HS-27A (cell line): ENCODE results near the gene ADCY5.

Experiments used
- DNase-seq: peaks from one replicate; pipeline ENCODE4 v3.0.0-alpha.2; 2012; ENCODE audit warnings: low read depth, missing footprints

ADCY5 gene

DNA sequence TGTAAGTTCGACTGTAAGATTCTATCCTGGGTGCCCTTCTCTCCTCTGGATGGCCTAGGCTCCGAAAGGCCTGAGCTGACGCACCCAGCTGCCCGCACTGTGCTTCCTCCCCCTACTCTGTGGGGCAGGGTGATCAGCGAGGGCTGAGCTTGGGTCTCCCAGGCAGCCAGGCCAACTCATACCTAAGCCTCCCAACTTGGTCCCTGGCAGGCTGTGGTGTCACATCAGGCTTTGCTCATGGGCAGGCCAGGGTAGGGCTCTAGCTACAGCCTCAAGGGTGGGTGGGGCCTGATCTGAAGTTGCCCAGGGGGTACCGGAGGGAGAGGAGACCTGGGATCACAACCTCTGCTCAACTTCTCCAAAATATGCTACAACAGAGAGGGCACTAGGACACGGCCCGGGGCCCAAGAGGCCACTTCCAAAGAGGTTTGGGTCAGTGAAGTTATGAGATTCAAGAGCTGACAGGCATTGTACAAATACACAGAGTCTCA lies 123.1 kb downstream of the ADCY5 start:
- DNase-seq, result no peak

GRCh38 chr3:123324880-123325765 lies 123.8 kb downstream of the ADCY5 start:
- no peak for DNase-seq

DNA sequence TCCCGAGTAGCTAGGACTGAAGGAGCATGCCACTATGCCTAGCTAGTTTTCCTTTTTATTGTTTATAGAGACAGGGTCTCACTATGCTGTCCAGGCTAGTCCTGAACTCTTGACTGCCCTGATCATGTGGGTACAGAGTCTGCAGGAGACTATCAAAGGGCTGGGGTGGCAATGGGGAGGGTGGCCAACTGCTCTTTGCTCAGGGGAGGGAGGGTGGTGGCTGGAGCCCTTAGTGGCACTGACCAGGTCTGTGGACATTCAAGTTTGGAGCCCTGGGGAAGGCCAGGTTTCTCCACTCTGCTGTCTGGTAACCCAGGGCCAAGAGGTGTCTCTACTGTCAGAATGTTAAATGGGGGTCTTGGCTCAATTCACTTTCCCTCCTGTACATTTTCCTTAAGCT lies 125.1 kb downstream of the ADCY5 start:
- DNase-seq, result no peak

DNA sequence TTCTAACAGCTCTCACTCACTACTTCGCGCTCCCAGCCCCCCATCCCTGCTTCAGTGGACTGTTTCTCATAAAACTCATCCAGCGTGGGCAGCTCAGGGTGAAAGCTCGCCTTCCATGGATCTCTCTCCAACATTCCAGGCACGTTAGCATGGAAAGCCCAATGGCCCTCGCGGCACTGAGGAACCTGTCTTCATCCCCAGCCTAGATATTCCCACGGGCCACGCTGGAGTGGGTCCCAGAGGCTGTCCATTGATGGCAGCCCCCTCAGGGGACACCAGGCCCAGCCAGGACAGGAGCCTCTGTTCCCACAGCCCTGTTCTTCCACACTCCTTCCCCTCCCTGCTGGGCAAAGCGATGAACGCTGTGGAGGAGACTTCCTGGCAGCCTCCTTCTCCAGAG lies 126.0 kb downstream of the ADCY5 start:
- DNase-seq, result no peak

- no peak for DNase-seq
These were observed 127.1 kb downstream of the ADCY5 start for GRCh38 chr3:123321806-123322205.

DNA sequence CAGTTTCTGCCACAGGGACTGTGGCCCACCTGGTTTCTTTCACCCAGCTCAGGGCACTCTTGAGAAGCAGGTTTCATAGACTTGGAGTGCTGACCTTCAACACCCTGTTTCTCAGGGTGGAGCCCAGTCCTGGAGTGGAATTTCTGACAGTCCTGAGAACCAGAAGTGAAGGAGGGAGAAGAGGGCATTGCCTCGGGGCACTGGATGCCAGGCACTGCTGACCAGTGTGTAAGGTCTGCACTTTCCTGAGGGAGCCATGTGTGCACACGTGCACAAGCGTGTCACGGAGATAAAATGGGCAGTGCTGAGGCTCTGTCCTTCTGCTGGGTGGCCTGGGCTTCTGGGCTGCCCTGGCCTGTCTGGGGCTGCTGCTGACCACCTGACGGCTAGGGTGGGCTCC lies 128.7 kb downstream of the ADCY5 start:
- DNase-seq, result no peak

DNA sequence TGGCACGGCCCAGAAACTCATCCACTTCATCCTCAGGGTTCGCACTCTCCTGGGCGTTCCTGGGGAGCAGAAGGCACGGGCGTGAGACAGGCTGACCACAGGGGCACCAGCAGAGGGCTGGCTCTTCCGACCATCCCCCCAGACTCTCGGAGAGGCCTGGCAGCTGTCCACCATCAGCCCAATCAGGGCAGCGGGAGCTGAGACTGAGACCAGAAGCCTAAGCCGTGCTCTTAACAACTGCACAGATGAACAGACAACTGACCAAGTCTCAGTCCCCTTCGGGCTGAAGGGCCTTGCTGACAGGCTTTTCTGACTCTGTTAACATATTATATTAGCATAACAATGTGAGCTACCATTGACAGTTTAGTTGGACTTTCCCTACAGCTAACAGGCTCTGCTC lies 129.1 kb downstream of the ADCY5 start:
- DNase-seq, result no peak

DNA sequence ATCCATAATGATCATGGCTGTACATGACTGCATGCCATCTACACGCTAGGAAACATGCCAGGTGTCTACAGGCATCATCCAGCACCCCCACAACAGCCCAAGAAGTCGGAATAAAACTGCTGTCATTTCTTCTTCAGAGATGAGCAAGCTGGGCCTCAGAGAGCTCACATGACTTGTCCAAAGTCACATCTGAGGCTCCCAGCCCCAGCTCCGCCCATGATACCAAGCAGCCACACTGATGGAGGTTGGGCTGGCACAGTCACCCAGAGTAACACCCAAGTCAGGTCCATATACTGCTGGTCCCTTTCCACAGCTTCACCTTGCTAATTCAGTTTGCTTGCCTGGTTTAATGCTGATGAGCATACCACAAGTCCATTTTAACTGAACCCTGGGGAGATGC lies 130.5 kb downstream of the ADCY5 start:
- DNase-seq, result no peak

- no peak for DNase-seq
These were observed 131.2 kb downstream of the ADCY5 start for GRCh38 chr3:123317716-123318115.

DNA sequence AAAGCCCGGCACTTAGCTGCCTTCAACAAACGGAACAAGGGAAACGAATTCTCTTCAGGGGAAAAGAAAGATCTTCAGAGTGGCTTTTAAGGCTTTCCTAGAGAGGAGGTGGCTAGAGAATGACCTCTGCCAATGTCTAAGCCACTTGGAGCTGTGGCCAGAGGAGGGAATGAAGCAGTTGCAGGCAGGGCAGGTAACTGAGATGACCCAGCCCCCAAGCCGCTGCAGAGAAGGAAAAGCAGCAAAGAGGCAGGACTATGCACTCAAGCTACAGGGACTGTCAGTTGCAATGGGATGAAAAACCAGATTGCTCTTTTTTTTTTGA lies 133.7 kb downstream of the ADCY5 start:
- no peak for DNase-seq

DNA sequence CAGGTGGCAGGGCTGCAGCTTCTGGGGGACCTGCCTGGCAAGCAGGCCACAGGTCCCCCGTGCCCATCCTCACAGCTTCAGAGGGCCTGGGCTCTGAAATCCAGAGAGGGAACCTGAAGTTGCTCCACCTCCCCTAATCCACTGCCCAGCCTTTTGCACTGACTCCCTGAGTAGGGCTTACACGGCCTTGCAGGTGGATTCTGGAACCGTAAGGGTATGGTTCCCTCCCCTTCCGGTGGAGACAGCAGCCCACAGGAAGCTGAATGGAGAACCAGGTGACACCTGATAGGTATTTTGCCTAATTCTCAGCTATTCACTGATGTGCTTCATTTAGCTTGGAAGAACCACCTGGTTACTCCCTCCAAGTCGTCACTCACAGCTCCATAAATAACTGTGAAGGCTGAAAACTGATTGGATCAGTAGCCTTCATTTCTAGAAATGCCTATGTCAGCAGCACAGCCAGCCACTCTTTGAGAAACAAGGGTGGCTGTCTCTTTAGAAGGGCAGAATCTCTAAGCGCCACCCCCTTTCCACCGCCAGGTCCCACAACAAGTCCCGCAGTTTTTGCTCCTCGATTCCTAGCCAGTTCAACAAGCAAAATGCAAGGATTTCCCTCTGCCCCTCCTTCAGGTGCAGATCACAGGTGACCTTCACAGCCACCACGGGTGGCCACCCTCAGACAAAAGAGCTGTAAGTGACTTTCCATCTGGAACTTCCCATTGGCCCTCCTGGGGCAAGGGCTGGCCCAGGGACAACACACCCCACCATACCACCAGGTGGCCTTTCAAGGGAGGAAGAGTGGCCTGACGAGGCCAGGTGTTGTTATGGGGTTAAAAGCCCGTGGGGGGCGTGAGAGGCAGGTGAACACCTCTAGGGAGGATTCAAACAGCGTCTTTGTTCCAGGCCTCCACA lies 134.3 kb downstream of the ADCY5 start:
- no peak for DNase-seq

GRCh38 chr3:123313889-123314288 lies 135.0 kb downstream of the ADCY5 start:
- DNase-seq, result no peak

GRCh38 chr3:123312331-123313265 lies 136.3 kb downstream of the ADCY5 start:
- DNase-seq, result no peak

- no peak for DNase-seq
These were observed 137.7 kb downstream of the ADCY5 start for GRCh38 chr3:123311201-123311600.

DNA sequence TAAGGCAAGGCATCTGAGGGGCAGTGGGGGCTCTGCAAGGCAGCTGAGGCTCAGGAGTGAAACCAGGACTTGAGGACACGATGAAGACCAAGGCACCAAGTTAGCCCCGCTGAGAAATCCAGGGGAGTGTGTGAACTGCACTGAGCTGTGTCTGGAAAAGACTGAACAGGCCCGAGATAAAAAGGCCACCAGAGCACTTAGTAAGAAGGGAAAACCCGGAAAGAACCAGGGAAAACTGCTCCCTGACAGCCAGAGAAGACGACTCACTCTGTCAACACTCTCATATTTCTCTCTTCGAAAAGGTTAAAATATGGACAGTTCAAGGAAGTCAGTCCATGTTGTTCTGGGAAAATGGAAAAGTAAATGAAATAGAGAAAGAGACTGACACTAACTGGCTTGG lies 138.1 kb downstream of the ADCY5 start:
- DNase-seq, result no peak

DNA sequence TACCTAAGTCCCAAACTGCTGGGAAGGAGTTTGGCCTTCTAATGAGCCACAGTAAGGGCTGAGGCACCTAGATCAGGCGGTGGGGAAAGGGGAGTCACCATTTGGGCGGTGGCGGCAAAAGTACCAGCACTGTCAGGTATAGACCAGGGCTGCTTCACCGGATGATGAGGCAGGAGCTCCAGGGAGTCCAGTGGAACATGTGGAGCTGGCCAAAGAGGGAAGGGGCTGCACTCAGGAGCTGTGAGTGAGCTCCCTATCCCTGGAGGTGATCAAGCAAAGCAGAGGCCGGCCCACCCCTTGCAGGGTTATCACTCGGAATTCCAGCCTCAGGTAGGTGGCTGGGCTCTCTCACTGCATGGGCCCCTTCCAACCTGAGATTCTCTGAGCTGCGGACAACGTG lies 138.7 kb downstream of the ADCY5 start:
- no peak for DNase-seq

DNA sequence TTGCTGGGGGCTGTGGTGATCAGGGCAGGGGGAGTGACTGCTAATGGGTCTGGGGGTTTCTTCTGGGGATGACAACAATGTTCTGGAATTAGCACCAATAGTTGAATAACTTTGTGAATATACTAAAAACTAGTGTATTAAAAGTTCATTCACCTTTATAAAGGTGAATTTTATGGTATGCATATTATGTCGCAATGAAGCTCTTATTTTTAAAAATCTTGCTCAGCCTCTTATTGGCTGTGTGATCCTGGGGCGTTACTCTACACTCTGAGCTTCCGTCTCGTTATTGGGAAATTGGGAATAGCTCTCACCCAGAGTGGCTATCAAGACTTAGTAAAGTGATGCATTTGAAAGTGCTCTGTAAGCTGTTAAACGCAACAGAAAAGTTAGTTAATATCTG lies 141.8 kb downstream of the ADCY5 start:
- no peak for DNase-seq

DNA sequence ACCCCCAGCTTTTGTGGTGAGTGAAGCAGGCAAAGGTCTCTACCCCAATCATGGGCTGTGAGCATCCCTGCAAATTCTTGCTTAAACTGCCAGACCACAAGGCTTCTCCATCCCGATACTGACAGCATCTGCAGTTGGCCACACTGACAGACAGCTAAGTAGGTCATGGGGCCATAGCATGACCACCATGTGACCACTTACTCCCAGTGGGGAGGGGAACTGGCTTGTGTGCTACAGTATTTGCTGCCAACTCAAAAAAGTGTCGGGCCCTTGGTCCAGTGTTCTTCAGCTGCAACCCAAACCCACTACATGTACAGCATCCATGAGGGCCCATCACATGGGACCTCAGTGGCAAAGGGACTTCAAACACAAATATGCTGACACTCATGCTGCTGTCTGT lies 143.7 kb downstream of the ADCY5 start:
- DNase-seq, result no peak

DNA sequence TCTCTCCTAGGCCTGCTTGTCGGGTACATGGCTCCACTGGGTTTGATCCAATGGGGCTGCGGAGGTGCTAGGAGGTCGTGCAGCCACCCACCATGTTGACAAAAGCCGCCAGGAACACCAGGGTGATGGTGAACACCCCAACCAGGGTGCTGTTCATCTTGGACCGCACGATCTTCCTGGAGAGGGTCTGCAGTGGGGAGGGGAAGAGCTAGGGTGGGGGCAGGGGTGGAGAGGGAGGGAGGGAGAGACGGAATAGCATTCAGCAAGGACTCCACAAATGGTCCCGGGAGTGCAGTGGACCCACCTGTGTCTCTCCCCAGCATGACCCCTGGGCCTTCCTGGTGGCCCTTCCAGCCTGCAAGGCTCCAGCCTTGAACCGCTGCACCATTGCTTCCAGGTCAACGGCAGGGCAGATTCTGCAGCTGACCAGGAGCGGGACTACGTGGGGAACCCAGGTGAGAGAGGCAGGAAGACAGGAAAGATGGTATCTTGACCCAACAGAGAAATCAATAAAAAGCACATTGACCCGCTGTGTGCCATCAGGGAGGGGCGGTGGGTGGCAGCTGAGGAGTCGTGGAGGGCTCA lies 144.8 kb downstream of the ADCY5 start:
- no peak for DNase-seq

DNA sequence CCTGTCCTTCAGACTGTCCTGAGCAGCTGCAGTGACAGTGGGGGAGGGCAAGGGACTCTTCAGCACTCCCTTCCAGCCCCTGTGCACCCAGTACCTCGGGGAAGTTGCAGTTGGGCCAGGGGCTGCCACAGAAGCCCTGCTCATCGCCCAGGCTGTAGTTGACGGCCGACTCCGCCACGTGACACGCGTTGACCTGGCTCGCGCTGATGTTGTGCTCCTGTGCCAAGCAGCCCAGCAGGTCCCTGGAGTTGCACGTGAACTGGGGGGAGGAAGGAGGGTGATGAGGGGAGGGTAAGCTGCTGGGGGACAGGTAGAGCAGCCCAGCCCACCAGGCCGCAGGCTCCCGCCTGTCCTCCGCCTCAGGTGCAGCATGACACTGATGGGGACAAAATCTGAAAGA lies 145.9 kb downstream of the ADCY5 start:
- DNase-seq, result no peak

DNA sequence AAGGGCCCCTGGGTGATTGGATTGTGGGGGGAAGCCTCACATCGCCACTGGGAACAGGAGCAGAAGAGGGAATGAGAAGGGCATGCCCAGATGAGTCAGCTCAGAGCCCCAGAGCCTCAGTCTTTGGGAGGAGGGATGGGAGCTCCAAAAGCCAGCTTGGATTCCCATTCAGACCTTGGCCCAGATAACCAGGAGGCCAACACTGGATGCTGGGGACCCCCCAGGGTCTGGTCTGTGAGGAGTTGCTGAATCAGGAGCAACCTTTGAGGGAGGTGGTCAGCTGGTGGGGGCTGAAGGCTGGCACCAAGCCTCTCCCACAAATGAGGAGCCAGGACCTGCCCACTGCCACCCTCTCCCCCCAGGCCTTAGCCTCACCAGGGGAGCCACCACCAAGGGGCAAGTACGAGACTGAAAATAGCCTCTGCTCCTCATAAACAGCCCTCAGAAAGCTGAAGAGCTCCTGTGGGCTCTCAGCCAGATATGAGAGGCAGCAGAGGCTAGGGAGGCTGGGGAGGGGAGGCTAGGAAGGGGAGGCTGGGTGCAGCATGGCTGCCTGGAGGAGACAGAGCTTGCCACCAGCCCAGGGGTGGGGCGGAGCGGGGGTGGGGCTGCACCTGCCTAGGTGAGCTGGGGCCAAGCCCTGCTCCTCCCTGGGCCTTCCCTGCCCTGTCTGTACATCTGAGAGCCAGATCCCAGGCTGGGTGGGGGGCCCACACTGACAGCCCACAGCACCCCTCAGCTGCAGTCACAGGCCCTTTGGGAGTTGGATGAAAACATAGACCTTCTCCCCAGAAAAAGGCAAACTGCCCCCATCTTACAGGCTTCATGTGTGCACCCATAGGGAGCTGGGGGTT lies 147.3 kb downstream of the ADCY5 start:
- DNase-seq, result no peak
